HT-29 (cell line): ENCODE data around the gene KCNJ4. TPM values are rescaled to one million over a fixed set of nuclear protein-coding genes. Genes with fewer than 3 reads are reported as not detected.
"Not testable (repeated sequence)": the region's sequence is repeated elsewhere in the genome, so short reads cannot be mapped to it uniquely, and the experiment has no call there.

ENCODE experiments used
- DNase-seq: peaks from one replicate; pipeline ENCODE4 v3.0.0-alpha.2; 2015; ENCODE audit warnings: low spot score
- total RNA-seq: library from RNA; depleted of rRNA; stranded (reverse); fragments of >200 nt; shearing (Covaris generic); gene quantifications from 2 replicates; pipeline ENCODE4 v1.2.3, GENCODE V29; 2014

The KCNJ4 gene
- total RNA-seq, 1 experiment from 2014 or later = not detected

DNA sequence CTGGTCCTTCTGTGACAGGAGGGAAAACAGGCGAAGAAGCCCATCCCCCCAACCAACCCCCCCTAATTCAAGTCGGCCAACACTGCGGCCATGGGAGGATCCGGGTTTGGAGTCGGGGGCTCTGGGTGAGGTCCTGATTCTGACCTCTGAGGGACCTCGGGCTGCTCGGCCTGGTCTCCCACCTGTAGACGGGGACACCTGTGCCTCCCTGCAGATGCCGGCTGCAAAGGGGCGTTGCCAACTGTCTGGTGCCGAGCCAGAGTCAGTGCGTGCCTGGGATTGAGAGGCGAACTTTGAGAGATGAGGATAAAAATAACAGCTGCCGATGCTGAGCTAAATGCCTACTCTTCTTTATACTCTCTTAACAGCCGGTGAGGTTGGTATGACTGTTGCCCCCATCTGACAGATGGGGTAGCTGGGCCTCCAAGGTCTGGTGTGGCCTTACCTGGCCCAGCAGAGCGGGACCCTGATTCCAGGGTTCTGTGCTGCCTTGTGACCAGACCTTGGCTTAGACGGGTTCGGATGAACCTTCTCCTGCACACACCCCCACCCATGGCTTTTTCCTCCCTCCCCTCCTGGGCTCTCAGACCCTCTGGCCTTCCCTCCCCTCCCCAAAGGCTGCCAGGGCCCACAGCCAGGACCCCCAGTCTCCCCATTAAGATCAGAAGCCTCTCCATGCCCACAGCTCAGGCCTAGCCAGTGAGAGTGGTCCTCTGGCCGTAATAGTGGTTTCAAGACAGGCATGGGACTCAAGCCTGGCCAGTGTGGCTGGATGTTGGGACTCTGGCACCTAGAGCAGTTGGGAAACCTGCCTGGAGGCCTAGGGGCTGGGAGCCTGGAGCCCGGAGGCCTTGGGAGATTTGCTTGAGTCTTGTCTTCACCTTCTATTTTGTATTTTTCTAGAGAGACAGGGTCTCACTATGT is 41.7 kb downstream of the KCNJ4 start:
- DNase-seq = no peak

GRCh38 chr22:38412435-38413084 is 42.4 kb downstream of the KCNJ4 start:
- DNase-seq = no peak

DNA sequence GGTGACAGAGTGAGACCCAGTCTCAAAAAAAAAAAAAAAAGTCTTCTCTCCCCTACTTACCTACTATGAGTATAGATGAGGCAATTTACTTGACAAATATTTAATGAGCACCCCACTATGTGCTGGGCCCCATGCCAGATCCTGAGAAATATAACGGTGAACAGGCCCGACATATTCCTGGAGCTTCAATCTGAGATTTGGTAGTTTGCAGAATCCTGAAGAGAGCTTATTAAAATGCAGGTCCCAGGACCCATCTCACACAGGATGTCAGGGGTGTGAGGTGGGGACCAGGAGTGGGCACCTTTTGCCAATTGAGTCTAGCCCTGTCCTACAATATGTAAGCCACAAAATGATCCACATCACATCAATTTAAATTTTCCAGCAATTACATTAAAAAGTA is 44.0 kb downstream of the KCNJ4 start:
- DNase-seq = no peak

GRCh38 chr22:38409916-38410315 is 45.1 kb downstream of the KCNJ4 start:
- DNase-seq = not testable (repeated sequence)

DNA sequence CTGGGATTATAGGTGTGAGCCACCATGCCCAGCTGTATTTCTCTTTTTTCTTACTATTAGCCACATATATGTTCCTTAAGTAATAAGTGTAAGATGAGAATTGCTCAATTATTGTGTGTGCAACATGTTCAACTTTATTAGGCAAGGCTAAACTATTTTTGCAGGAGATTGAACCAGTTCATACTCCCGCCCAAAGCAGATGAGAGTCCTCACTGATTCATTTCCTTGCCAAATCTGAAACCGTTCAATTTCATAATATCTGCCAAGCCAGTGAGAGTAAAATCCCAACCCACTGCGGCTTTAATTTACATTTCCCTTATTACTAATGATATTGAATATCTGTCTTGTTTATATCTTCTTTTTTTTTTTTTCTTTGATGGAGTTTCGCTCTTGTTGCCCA is 48.4 kb downstream of the KCNJ4 start:
- no peak for DNase-seq

- no peak for DNase-seq
These were observed 50.6 kb downstream of the KCNJ4 start for GRCh38 chr22:38404419-38404818.

DNA sequence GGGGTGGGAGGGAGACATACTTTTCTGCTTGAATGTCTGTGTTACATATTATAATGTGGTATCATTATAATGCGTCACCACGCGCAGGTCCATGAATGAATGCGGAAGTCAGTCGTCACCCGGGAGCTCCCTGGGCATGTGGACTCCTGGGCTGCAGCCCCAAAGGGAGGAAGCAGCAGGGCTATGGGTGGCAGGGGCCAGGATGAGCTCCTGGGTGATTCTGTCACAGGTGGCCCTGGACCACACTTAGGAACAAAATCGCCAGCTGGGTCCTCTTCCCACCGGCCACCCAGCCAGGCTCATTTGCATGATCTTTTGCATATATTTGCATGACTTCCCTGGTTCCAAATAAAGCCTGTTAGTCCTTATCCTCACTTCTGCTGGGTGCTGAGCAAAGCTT is 51.2 kb downstream of the KCNJ4 start:
- DNase-seq = no peak

- DNase-seq = no peak
These were observed 52.8 kb downstream of the KCNJ4 start for GRCh38 chr22:38402204-38402603.

DNA sequence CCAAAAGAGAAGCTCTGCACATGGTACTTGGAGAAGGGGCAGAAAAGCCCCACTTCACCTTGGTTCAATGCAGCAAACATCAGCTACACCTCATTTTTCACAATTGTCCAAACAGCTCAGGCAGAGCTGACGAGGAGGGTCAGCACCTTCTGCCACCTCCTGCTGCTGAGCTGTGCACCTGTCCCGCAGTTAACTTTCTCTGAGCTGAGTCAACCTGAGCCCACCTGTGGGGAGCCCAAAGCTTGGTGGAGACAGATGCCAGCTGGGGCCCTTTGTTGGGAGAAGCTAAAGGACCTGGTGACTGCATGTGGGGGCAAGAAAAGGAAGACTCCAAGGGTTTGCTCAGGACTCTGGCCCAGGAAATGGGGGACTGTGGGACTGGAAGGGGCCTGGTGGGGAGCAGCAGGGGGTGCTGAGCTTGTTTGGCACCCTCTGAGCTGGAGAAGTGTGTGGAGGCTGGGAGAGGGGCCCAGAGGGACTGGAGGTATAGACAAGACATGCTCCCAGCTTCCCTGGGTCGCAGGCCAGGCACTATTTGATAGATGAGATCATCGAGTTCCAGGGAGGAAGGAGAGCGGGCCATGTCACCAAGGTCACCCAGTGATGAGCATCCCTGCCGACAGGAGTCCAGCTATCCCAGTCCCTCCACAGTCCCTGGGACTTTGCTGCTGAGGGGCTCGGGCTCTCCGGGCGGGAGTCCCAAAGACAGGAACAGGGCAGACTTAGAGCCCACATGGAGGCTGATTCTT is 53.5 kb downstream of the KCNJ4 start:
- no peak for DNase-seq

- DNase-seq = not testable (repeated sequence)
These were observed 54.7 kb downstream of the KCNJ4 start for GRCh38 chr22:38400256-38400655.

DNA sequence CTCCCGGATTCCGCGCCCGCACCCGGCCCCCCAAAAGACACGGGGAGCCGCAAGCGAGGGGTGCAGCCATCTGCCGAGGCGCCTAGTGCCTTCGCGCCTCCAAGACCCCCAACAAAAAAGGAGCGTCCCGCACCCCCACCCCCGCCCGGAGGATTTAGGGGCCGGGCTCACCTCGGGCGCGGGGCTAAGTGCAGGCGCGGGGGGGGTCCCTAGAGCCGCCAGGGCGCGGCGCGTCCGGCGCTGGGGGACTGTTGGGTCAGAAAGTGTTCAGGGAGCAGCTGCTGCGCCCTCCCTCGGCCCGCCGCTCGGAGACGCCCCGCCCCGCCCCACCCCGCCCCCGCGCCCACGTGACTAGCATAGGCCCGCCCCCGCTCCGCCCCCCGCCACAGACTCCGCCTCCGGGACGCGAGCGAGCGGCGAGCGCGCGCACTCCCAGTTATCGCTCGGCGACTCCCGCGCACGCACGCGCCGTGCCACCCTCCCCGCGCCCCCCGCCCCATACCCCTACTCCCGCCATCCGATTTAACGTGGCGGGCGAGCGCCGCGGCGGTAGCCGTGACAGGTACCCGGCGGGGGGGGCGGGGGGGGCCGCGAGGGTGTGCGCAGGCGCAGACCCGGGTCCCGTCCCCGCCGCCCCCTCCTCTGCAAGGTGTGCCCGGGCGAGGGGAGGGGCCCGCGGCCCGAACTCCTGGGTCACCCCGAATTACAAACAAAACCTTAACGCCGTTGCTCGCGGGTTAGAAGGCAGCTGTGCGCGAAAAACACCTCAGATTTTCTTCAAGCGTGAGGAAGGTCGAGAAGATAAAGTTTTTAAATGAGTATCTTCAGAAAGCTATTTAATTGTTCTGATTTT is 56.2 kb downstream of the KCNJ4 start:
- peak; percentile 53 for DNase-seq

- DNase-seq = not testable (repeated sequence)
These were observed 56.8 kb downstream of the KCNJ4 start for GRCh38 chr22:38398181-38398608.

DNA sequence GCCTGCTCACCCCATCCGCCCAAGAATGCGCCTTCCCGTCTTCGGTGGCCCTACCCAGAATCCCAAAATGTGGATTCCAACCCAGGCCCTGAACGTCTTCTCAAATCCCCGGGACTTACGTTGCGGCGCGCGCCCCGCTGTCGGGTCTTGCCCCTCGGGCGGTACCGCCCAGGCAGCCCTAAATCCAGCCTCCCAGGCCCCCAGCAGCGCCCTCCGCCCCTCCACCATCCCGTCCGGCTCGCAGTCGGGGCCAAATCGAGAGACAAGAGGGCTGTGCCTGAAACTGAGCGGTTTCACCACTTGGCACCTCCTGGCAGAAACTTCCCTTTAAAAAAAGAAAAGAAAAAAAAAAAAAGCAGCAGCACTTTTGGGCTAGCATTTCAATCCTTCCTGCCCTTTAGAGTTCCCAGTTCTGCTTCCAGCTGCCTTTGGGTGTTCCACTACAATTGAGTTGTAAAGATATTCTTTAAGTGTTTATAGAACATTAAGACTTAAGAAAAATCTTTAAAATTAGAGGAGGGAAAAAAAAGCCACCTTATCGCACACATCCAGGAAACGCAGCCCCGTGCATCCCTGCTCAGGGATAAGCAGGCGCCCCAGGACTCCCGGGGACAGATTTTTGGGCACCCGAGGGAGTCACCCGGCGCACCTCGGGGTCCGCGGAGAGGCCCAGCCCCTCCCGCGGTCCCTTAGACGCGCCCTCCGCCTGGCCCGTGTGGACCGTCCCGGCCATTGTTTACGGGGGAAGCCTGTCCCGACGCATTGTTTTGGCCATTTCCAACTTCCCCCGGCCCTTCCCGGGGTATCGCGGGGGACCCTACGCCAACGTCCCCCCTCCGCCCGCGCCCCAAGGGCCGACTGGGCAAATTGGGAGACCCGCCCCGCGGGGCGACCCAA is 57.6 kb downstream of the KCNJ4 start:
- peak; percentile 11 for DNase-seq

- DNase-seq = not testable (repeated sequence)
These were observed 58.4 kb downstream of the KCNJ4 start for GRCh38 chr22:38396440-38397069.

GRCh38 chr22:38395944-38396343 is 59.1 kb downstream of the KCNJ4 start:
- peak; percentile 24 for DNase-seq

GRCh38 chr22:38394929-38395624 is 59.9 kb downstream of the KCNJ4 start:
- DNase-seq = not testable (repeated sequence)

DNA sequence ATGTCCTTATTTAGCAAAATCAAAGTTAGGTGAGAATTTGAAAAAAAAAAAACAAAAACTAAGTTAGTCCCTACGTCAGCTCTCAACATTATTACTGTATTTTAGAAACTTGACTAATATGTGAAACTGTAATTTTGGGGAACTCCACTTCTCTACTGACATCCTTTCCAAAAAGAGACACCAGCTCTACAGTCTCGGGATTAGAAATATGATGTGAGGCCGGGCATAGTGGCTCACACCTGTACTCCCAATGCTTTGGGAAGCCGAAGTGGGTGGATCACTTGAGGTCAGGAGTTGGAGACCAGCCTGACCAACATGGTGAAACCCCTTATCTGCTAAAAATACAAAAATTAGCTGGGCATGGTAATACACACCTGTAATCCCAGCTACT is 65.6 kb downstream of the KCNJ4 start:
- not testable (repeated sequence) for DNase-seq

- not testable (repeated sequence) for DNase-seq
These were observed 66.2 kb downstream of the KCNJ4 start for GRCh38 chr22:38388506-38389427.
